ENCODE measurements around the gene FRMD1.

DNA sequence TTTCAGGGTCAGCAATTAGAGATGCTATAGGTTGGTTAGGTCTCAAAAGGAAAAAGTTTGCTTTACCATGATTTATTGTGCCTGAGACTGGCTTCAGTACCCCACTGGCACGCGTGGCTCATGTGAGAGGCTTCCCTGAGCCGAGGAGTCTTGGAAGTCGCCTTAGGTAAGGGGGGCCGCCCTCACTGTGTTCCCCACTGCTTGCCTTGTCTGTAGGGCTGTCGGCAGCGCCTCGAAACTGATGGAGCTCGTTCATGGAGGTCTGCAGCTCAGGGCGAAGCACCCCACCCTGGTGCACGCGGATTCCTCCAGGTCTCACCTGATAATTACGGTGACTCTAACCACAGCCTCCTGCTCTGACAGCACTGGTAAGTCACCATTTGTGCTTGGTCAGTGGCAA lies 39.2 kb downstream of the FRMD1 start:
- TF ChIP-seq POLR2AphosphoS5 (IDR thresholded peaks at IDR 0.05) (no peak), CTCF (IDR thresholded peaks at IDR 0.05) (no peak), POLR2A (IDR thresholded peaks at IDR 0.05) (no peak)

Data from transverse colon (tissue), 4 donors.